ENCODE results near the gene ZMYM2. TPM values are rescaled to one million over a fixed set of nuclear protein-coding genes. Genes with fewer than 3 reads are reported as not detected.

The ZMYM2 gene
- total and polyA plus RNA-seq, 2 experiments from 2014 or later, result 87.9 to 159 TPM

- TF ChIP-seq ZNF462 (CRISPR knock-in tag; IDR thresholded peaks at IDR 0.05), result no peak
These were observed 26.7 kb downstream of the ZMYM2 start (continued) for GRCh38 chr13:19985219-19985556.

- H3K27ac Mint-ChIP-seq, result peak overlapping the region; percentile 35; the same call in 1 of the 2 replicates
- TF ChIP-seq JUNB (IDR thresholded peaks at IDR 0.05; ENCODE audit: unreplicated experiment) (no peak), ZNF331 (CRISPR knock-in tag; IDR thresholded peaks at IDR 0.05; ENCODE audit: low read depth) (no peak), CTCF (conservative IDR thresholded peaks at IDR 0.05; ENCODE audit: low read depth in 2 of 2) (no peak), ZNF462 (CRISPR knock-in tag; IDR thresholded peaks at IDR 0.05) (no peak)
These were observed 33.0 kb downstream of the ZMYM2 start for GRCh38 chr13:19991531-19991930.

More at GRCh38 chr13:19991531-19991930, 33.0 kb downstream of the ZMYM2 start:
- Histone ChIP-seq H3K9me2 (ENCODE audit: insufficient read depth) (no peaks in the 10 kb centered on the region), H3K27ac (ENCODE audit: low read depth) (peak overlapping the region; percentile 63; the same call in 1 of the 2 replicates), H3K4me1 (ENCODE audit: insufficient read depth) (peaks cover 3% of the 10 kb centered on the region), H3K4me3 (no peak overlapping the region), H3K4me2 (no peak overlapping the region), H3K36me3 (ENCODE audit: insufficient read depth) (peaks cover 29% of the 10 kb centered on the region), H2AFZ (no peak overlapping the region), H4K20me1 (replicated peaks; ENCODE audit: insufficient read depth) (peaks cover 84% of the 10 kb centered on the region), H3F3A (replicated peaks; ENCODE audit: low read depth) (no peaks in the 10 kb centered on the region), H3K27me3 (ENCODE audit: insufficient read depth) (no peaks in the 10 kb centered on the region), H3K79me2 (replicated peaks; ENCODE audit: insufficient read depth) (peaks cover 100% of the 10 kb centered on the region)
- ATAC-seq (no peak), DNase-seq (ENCODE audit: low spot score) (no peak)
- Mint-ChIP-seq H3K4me1 (peaks cover 20% of the 10 kb centered on the region), H3K36me3 (ENCODE audit: low read depth) (peaks cover 44% of the 10 kb centered on the region), H3K27me3 (ENCODE audit: insufficient read depth, low read depth, poor library complexity) (peaks cover 4% of the 10 kb centered on the region), H3K4me3 (no peak overlapping the region), H3K9me3 (no peaks in the 10 kb centered on the region)

Measured in GM23338 (cell line).